Measurements from ENCODE around the gene MTMR11. TPM values are rescaled to one million over a fixed set of nuclear protein-coding genes. Genes with fewer than 3 reads are reported as not detected.

Gene MTMR11
- total and polyA plus RNA-seq, 2 of the 8 experiments (the other 6 are each of a cell fraction or from before 2014, with no cell fraction given), result 3.7 to 4.8 TPM

- CTCF ChIA-PET (ENCODE audit: partially characterized antibody), result interaction anchor here (0.5 to 1.2 kb wide), 2 partner anchors 11 to 47 kb away, joined by 4 read pairs; no protein-coding TSS in a partner anchor
- 88% methylated on average over 13 of the region's 13 CpGs; no CpG with 5 or more reads in 1 of the 2 experiments for WGBS, 2 experiments (ENCODE audit: extremely low coverage in 1 of 2, insufficient coverage in 1 of 2, insufficient read length in 1 of 2, insufficient replicate concordance in 2 of 2, low coverage in 1 of 2, low lambda C conversion rate in 2 of 2, missing lambda C conversion rate in 1 of 2)
- Histone ChIP-seq H4K5ac (ENCODE audit: insufficient read length, low read depth, low read length) (no peak overlapping the region), H3K4me3 (ENCODE audit: extremely low read depth in 1 of 4, insufficient read depth in 2 of 4, low read depth in 3 of 4, low read length in 4 of 4) (no peak overlapping the region), H3K4ac (replicated peaks; ENCODE audit: insufficient read length, low read depth, low read length) (no peak overlapping the region), H4K20me1 (replicated peaks in 1 of 2; ENCODE audit: control insufficient read depth in 1 of 2, insufficient read depth in 2 of 2, low read length in 2 of 2) (no peaks in the 10 kb centered on the region), H3K79me2 (ENCODE audit: control insufficient read depth in 1 of 2, insufficient read depth in 2 of 2, low read length in 2 of 2) (peaks cover 8 to 13% of the 10 kb centered on the region in 2 experiments), H4K91ac (replicated peaks; ENCODE audit: insufficient read length, low read length) (no peak overlapping the region), H3K14ac (ENCODE audit: insufficient read length) (no peak overlapping the region), H3K9me3 (ENCODE audit: insufficient read depth in 2 of 2, low read depth in 1 of 2, low read length in 1 of 2) (no peaks in the 10 kb centered on the region), H3K4me2 (ENCODE audit: insufficient read depth in 1 of 2, low read depth in 2 of 2, low read length in 2 of 2) (no peak overlapping the region), H2AK5ac (ENCODE audit: low read depth, low read length) (no peak overlapping the region), H3K36me3 (ENCODE audit: control insufficient read depth in 2 of 4, insufficient read depth in 4 of 4, low read length in 3 of 4) (peaks cover 0 to 5% (median 1%) of the 10 kb centered on the region in 4 experiments; a peak in 3 of 8 replicates), H2BK12ac (ENCODE audit: low read depth, low read length) (no peak overlapping the region), H3K23ac (ENCODE audit: insufficient read length) (no peak overlapping the region), H3K27me3 (replicated peaks in 1 of 4; ENCODE audit: control insufficient read depth in 3 of 4, extremely low read depth in 1 of 4, insufficient read depth in 3 of 4, low read length in 3 of 4) (no peaks in the 10 kb centered on the region), H3K9ac (replicated peaks in 1 of 4; ENCODE audit: extremely low read depth in 1 of 4, low read depth in 3 of 4, low read length in 3 of 4) (no peak overlapping the region), H3K4me1 (replicated peaks in 1 of 4; ENCODE audit: control insufficient read depth in 3 of 4, insufficient read depth in 4 of 4, low read length in 3 of 4) (peaks cover 0 to 7% (median 4%) of the 10 kb centered on the region in 4 experiments; a peak in 6 of 7 replicates), H2BK5ac (ENCODE audit: low read depth, low read length) (no peak overlapping the region), H2AFZ (ENCODE audit: low read length) (no peak overlapping the region), H3K23me2 (ENCODE audit: low read depth, low read length) (peaks cover 5% of the 10 kb centered on the region), H3K56ac (replicated peaks; ENCODE audit: insufficient read length, low read depth, low read length) (no peak overlapping the region), H3K79me1 (ENCODE audit: low read depth, low read length) (no peaks in the 10 kb centered on the region; the same call in none of the 2 replicates), H2BK120ac (replicated peaks; ENCODE audit: low read depth, low read length) (no peak overlapping the region), H2BK15ac (ENCODE audit: low read length) (no peak overlapping the region), H4K8ac (ENCODE audit: extremely low read depth, insufficient read depth, low read length) (no peak overlapping the region), H3K18ac (ENCODE audit: extremely low read depth, low read length) (no peak overlapping the region), H2BK20ac (ENCODE audit: low read length) (no peak overlapping the region), H3K27ac (ENCODE audit: low read depth, low read length) (no peak overlapping the region)
- FAIRE-seq, result no peak
- POLR2A ChIA-PET (ENCODE audit: partially characterized antibody), result interaction anchor here (0.7 to 4.3 kb wide), 4 partner anchors 7 to 1527 kb away, joined by 3 to 60 read pairs (median 38); partner anchors contain the start of gene MTMR11
- DNase-seq (ENCODE audit: low read depth in 1 of 2, low spot score in 2 of 2), result no peak
- TF ChIP-seq SP4 (IDR thresholded peaks at IDR 0.05; ENCODE audit: low read length) (no peak), POU5F1 (IDR thresholded peaks at IDR 0.05; ENCODE audit: low read depth, low read length) (no peak), SP2 (IDR thresholded peaks at IDR 0.05; ENCODE audit: low read length) (no peak), KDM1A (IDR thresholded peaks at IDR 0.05; ENCODE audit: borderline replicate concordance, low read length) (no peak), MAFK (IDR thresholded peaks at IDR 0.05; ENCODE audit: low read depth, low read length) (no peak), BRCA1 (IDR thresholded peaks at IDR 0.05; ENCODE audit: low read depth, low read length) (no peak)
These were observed 5.4 kb downstream of the MTMR11 start for GRCh38 chr1:149931212-149931790.

Data from H1 (cell line).